H9 (cell line): Measurements from ENCODE around the gene PRKAG2. TPM values are rescaled to one million over a fixed set of nuclear protein-coding genes. Genes with fewer than 3 reads are reported as not detected.

ENCODE experiments used
- DNase-seq: peaks from one replicate; pipeline ENCODE4 v3.0.0-alpha.2; 2017
- H2AFZ ChIP-seq: one replicate; pipeline ENCODE4 v1.6.1; 2013; ENCODE audit warnings: mild to moderate bottlenecking, low read length, control low read depth, moderate library complexity
- H2AK5ac ChIP-seq: 2 replicates; pipeline ENCODE4 v1.6.1; 2013; ENCODE audit warnings: low read length, control low read depth, mixed read lengths; ENCODE audit not compliant: insufficient read length
- H2BK120ac ChIP-seq: one replicate; pipeline ENCODE4 v1.6.1; 2013; ENCODE audit warnings: low read depth, mild to moderate bottlenecking, low read length, control low read depth, inconsistent platforms; ENCODE audit not compliant: poor library complexity, severe bottlenecking
- H2BK12ac ChIP-seq: 2 replicates; pipeline ENCODE4 v1.6.1; 2013; ENCODE audit warnings: low read length, control low read depth, mixed read lengths, low read depth; ENCODE audit not compliant: insufficient read length
- H2BK15ac ChIP-seq: 2 replicates; pipeline ENCODE4 v1.6.1; 2013; ENCODE audit warnings: low read depth, low read length, control low read depth
- H2BK20ac ChIP-seq: one replicate; pipeline ENCODE4 v1.6.1; 2013; ENCODE audit warnings: low read depth, mild to moderate bottlenecking, low read length, control low read depth, inconsistent platforms; ENCODE audit not compliant: poor library complexity, severe bottlenecking
- H2BK5ac ChIP-seq: 2 replicates; pipeline ENCODE4 v1.6.1; 2013; ENCODE audit warnings: low read length, control low read depth, mixed read lengths; ENCODE audit not compliant: insufficient read length
- H3K14ac ChIP-seq: 2 replicates; pipeline ENCODE4 v1.6.1; 2013; ENCODE audit warnings: low read length, control low read depth; ENCODE audit not compliant: insufficient read depth
- H3K18ac ChIP-seq: 2 replicates; pipeline ENCODE4 v1.6.1; 2013; ENCODE audit warnings: low read depth, mild to moderate bottlenecking, mixed read lengths, low read length, control low read depth; ENCODE audit not compliant: insufficient read length
- H3K23ac ChIP-seq: 2 replicates; pipeline ENCODE4 v1.6.1; 2013; ENCODE audit warnings: low read length, control low read depth, mixed read lengths, low read depth; ENCODE audit not compliant: insufficient read length
- H3K23me2 ChIP-seq: 2 replicates; pipeline ENCODE4 v1.6.1; 2013; ENCODE audit warnings: low read depth, mild to moderate bottlenecking, mixed read lengths, low read length, control low read depth; ENCODE audit not compliant: insufficient read length, poor library complexity, severe bottlenecking
- H3K27ac ChIP-seq: 2 replicates; pipeline ENCODE4 v1.5.1; 2013; ENCODE audit warnings: low read length, control low read depth, mixed read lengths, low read depth; ENCODE audit not compliant: insufficient read length
- H3K27me3 ChIP-seq: 2 replicates; pipeline ENCODE4 v1.6.1; 2013; ENCODE audit warnings: low read length, control low read depth, inconsistent platforms; ENCODE audit not compliant: insufficient read depth
- H3K4ac ChIP-seq: 2 replicates; pipeline ENCODE4 v1.6.1; 2013; ENCODE audit warnings: low read depth, mild to moderate bottlenecking, control low read depth, inconsistent platforms, low read length, moderate library complexity
- H3K4me1 ChIP-seq: 2 replicates; pipeline ENCODE4 v1.6.1; 2013; ENCODE audit warnings: low read length, control low read depth, inconsistent platforms; ENCODE audit not compliant: insufficient read depth
- H3K4me2 ChIP-seq: 2 replicates; pipeline ENCODE4 v1.6.1; 2013; ENCODE audit warnings: low read length, control low read depth, mixed read lengths; ENCODE audit not compliant: insufficient read length, insufficient read depth
- H3K56ac ChIP-seq: 2 replicates; pipeline ENCODE4 v1.6.1; 2013; ENCODE audit warnings: low read depth, mild to moderate bottlenecking, mixed read lengths, low read length, control low read depth; ENCODE audit not compliant: insufficient read length
- H3K79me1 ChIP-seq: 2 replicates; pipeline ENCODE4 v1.6.1; 2013; ENCODE audit warnings: low read depth, mild to moderate bottlenecking, moderate library complexity, low read length, control low read depth, inconsistent platforms; ENCODE audit not compliant: insufficient read depth, poor library complexity, severe bottlenecking
- H3K79me2 ChIP-seq: 2 replicates; pipeline ENCODE4 v1.6.1; 2013; ENCODE audit warnings: low read length, control low read depth, inconsistent platforms; ENCODE audit not compliant: insufficient read depth
- H3K9ac ChIP-seq: 2 replicates; pipeline ENCODE4 v1.6.1; 2013; ENCODE audit warnings: low read length, control low read depth, mixed read lengths; ENCODE audit not compliant: insufficient read length; ENCODE audit errors: extremely low read depth
- H3K9me3 ChIP-seq: one replicate; pipeline ENCODE4 v1.6.1; 2013; ENCODE audit warnings: low read depth, low read length, inconsistent platforms; ENCODE audit not compliant: control insufficient read depth
- H3T11ph ChIP-seq: one replicate; pipeline ENCODE4 v1.6.1; 2013; ENCODE audit warnings: mild to moderate bottlenecking, low read length, control low read depth, inconsistent platforms
- H4K20me1 ChIP-seq: one replicate; pipeline ENCODE4 v1.6.1; 2013; ENCODE audit not compliant: control insufficient read depth, insufficient read length, insufficient read depth
- H4K5ac ChIP-seq: 2 replicates; pipeline ENCODE4 v1.6.1; 2013; ENCODE audit warnings: low read depth, mild to moderate bottlenecking, mixed read lengths, low read length, control low read depth; ENCODE audit not compliant: insufficient read length
- H4K8ac ChIP-seq: replicated peaks from 2 replicates; pipeline ENCODE4 v1.6.1; 2013; ENCODE audit warnings: low read length, control low read depth, mixed read lengths, low read depth; ENCODE audit not compliant: insufficient read length
- H4K91ac ChIP-seq: 2 replicates; pipeline ENCODE4 v1.6.1; 2013; ENCODE audit warnings: low read depth, mild to moderate bottlenecking, moderate library complexity, mixed read lengths, low read length, control low read depth; ENCODE audit not compliant: insufficient read length
- H3K27ac Mint-ChIP-seq, 3 experiments: 2 replicates in 2 of 3; 3 replicates in 1 of 3; pipeline ENCODE4 v1.8.0; 2020 to 2021; ENCODE audit warnings: mixed read lengths in 3 of 3, mild to moderate bottlenecking in 1 of 3, moderate library complexity in 1 of 3
- H3K27me3 Mint-ChIP-seq: 2 replicates; pipeline ENCODE4 v1.8.0; 2021; ENCODE audit warnings: low read depth, mild to moderate bottlenecking, moderate library complexity, mixed read lengths
- H3K36me3 Mint-ChIP-seq, 3 experiments: 2 replicates in 2 of 3; 3 replicates in 1 of 3; pipeline ENCODE4 v1.8.0; 2020 to 2021; ENCODE audit warnings: low read depth in 3 of 3, mixed read lengths in 3 of 3; ENCODE audit not compliant: insufficient read depth in 1 of 3
- H3K4me1 Mint-ChIP-seq, 2 experiments: 2 replicates each; pipeline ENCODE4 v1.8.0; 2020; ENCODE audit warnings: mixed read lengths in 2 of 2
- H3K4me3 Mint-ChIP-seq, 2 experiments: 2 replicates in 1 of 2; 3 replicates in 1 of 2; pipeline ENCODE4 v1.8.0; 2020 to 2021; ENCODE audit warnings: mild to moderate bottlenecking in 2 of 2, mixed read lengths in 2 of 2, moderate library complexity in 1 of 2
- H3K9me3 Mint-ChIP-seq, 2 experiments: 2 replicates in 1 of 2; 3 replicates in 1 of 2; pipeline ENCODE4 v1.8.0; 2020; ENCODE audit warnings: mild to moderate bottlenecking in 2 of 2, mixed read lengths in 2 of 2, moderate library complexity in 1 of 2
- CTCF ChIP-seq: fragments of 200-600 bp; sonication (generic); conservative IDR thresholded peaks from 3 replicates; pipeline ENCODE4 v1.8.0; 2021; ENCODE audit warnings: antibody characterized with exemption, mild to moderate bottlenecking
- WGBS: extraction: QIAGEN DNeasy Blood & Tissue Kit; methylation state at CpG from one replicate; pipeline ENCODE4 v1.1.7; 2013; ENCODE audit warnings: missing lambda C conversion rate, low lambda C conversion rate, mixed read lengths; ENCODE audit not compliant: insufficient read length; ENCODE audit errors: extremely low coverage; 5-methylcytosine and 5-hydroxymethylcytosine counted together
- total RNA-seq: library from RNA; stranded (reverse); gene quantifications from 2 replicates; pipeline ENCODE4 v1.2.1, GENCODE V29; 2021

The PRKAG2 gene
- total RNA-seq, 1 experiment from 2014 or later: 11.8 TPM

- no CpG with 5 or more reads among the region's 5 CpGs for WGBS
- no peak overlapping the region for H3K4me2 ChIP-seq
- H3K27ac ChIP-seq: no peak overlapping the region
- Mint-ChIP-seq H3K9me3 (peaks cover 7 to 9% of the 10 kb centered on the region in 2 experiments), H3K4me3 (no peak overlapping the region), H3K36me3 (peaks cover 0 to 12% (median 2%) of the 10 kb centered on the region in 3 experiments; a peak in 3 of 7 replicates), H3K4me1 (0 out of 4 replicates have a peak, but pooled peaks cover 0 to under 1% of the 10 kb centered on the region in 2 experiments), H3K27me3 (peaks cover 2% of the 10 kb centered on the region), H3K27ac (no peak overlapping the region)
- no peaks in the 10 kb centered on the region for H4K20me1 ChIP-seq
- H2AFZ ChIP-seq: no peak overlapping the region
- H2BK15ac ChIP-seq: no peak overlapping the region
- H2BK12ac ChIP-seq: no peak overlapping the region
- no peak overlapping the region for H3T11ph ChIP-seq
- no peaks in the 10 kb centered on the region for H3K23me2 ChIP-seq
- H2BK5ac ChIP-seq: no peak overlapping the region
- H3K4ac ChIP-seq: no peak overlapping the region
- no peak overlapping the region for H4K5ac ChIP-seq
- no peak overlapping the region for H3K18ac ChIP-seq
- no peak overlapping the region for H2BK120ac ChIP-seq
- no peak overlapping the region for H2AK5ac ChIP-seq
- no peaks in the 10 kb centered on the region for H3K27me3 ChIP-seq
- TF ChIP-seq CTCF: no peak
- no peak overlapping the region for H3K56ac ChIP-seq
- H4K8ac ChIP-seq: no peak overlapping the region
- H3K14ac ChIP-seq: no peak overlapping the region
- H4K91ac ChIP-seq: no peak overlapping the region
- DNase-seq: no peak
- H3K23ac ChIP-seq: no peak overlapping the region
- no peaks in the 10 kb centered on the region for H3K79me2 ChIP-seq
- no peaks in the 10 kb centered on the region for H3K79me1 ChIP-seq
- H3K9ac ChIP-seq: no peak overlapping the region
- no peak overlapping the region for H2BK20ac ChIP-seq
- no peaks in the 10 kb centered on the region for H3K9me3 ChIP-seq
- no peaks in the 10 kb centered on the region for H3K4me1 ChIP-seq
Measured at GRCh38 chr7:151918510-151918843, 41.6 kb upstream of the PRKAG2 start.
